ENCODE measurements around the gene RCVRN.
A peak's percentile ranks its signal among the peaks of the same experiment; 100 is the strongest.
"Not testable (repeated sequence)": the region's sequence is repeated elsewhere in the genome, so short reads cannot be mapped to it uniquely, and the experiment has no call there.

Gene RCVRN

DNA sequence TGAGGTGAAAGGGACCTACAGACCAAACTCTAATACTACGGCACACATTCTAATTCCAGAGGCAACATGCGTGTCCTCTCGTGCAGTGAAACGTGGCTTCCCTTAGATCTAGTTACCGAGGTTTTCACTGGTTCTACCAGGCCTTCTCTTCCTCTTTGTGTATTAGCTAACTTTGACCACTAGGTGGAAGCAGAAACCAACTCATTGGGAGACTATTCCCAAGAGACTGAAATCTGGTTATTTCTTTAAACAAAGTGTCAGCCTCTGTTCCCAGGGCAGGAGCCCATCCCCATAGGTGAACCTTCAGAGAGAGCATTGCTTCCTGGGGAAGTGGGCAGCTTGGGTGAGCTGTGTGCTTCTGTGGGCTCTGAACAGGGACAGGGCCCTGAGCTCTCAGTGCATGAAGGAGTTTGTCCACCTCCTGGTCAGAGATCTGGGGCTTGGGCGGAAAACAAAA, 19.7 kb upstream of the RCVRN start:
- Histone ChIP-seq H3K27ac (no peak overlapping the region), H3K27me3 (peaks cover 0 to 2% of the 10 kb centered on the region in 2 donors), H3K4me3 (no peak overlapping the region), H3K4me1 (no peaks in the 10 kb centered on the region), H3K9me3 (no peaks in the 10 kb centered on the region), H3K36me3 (peaks cover 0 to 6% (median 0%) of the 10 kb centered on the region in 3 donors)
- intact Hi-C loops (cut with DNase I; ENCODE audit: low total_unique reads), result loop anchor here (5.0 kb wide), 1 partner anchor 683 kb away; no protein-coding TSS in a partner anchor
- DNase-seq, result no peak
- TF ChIP-seq CTCF (IDR thresholded peaks at IDR 0.05), result peak; percentile 85 to 89

- intact Hi-C loops (cut with DNase I; ENCODE audit: low total_unique reads), result no loop called here
Measured at GRCh38 chr17:9922012-9922848, 17.2 kb upstream of the RCVRN start.

GRCh38 chr17:9921216-9921615, 16.1 kb upstream of the RCVRN start:
- not testable (repeated sequence) for H3K27ac ChIP-seq, DNase-seq
- peaks cover 0 to 17% (median 11%) of the 10 kb centered on the region in 3 donors for H3K36me3 ChIP-seq

More at GRCh38 chr17:9922012-9922848, 17.2 kb upstream of the RCVRN start:
- DNase-seq, result no peak
- Histone ChIP-seq H3K36me3 (peaks cover 0 to 9% (median 7%) of the 10 kb centered on the region in 3 donors), H3K27me3 (no peaks in the 10 kb centered on the region), H3K9me3 (no peaks in the 10 kb centered on the region), H3K27ac (no peak overlapping the region), H3K4me1 (no peaks in the 10 kb centered on the region), H3K4me3 (no peak overlapping the region)
- no peak for TF ChIP-seq CTCF (IDR thresholded peaks at IDR 0.05)

GRCh38 chr17:9918804-9919352, 13.8 kb upstream of the RCVRN start:
- Histone ChIP-seq H3K27ac (no peak overlapping the region), H3K9me3 (no peaks in the 10 kb centered on the region), H3K27me3 (no peaks in the 10 kb centered on the region), H3K36me3 (peaks cover 0 to 22% (median 14%) of the 10 kb centered on the region in 3 donors), H3K4me3 (no peak overlapping the region), H3K4me1 (no peaks in the 10 kb centered on the region)
- intact Hi-C loops (cut with DNase I; ENCODE audit: low total_unique reads), result no loop called here
- TF ChIP-seq CTCF (IDR thresholded peaks at IDR 0.05), result no peak
- no peak for DNase-seq

More at GRCh38 chr17:9921216-9921615, 16.1 kb upstream of the RCVRN start:
- H3K27me3 ChIP-seq; H3K4me3 ChIP-seq; intact Hi-C loops (cut with DNase I; ENCODE audit: low total_unique reads); H3K9me3 ChIP-seq; H3K4me1 ChIP-seq: not testable (repeated sequence)

- intact Hi-C loops (cut with DNase I; ENCODE audit: low total_unique reads), result no loop called here
- no peaks in the 10 kb centered on the region for H3K9me3 ChIP-seq
- no peaks in the 10 kb centered on the region for H3K4me1 ChIP-seq
- DNase-seq, result no peak
- H3K27ac ChIP-seq, result no peak overlapping the region
- H3K27me3 ChIP-seq, result no peaks in the 10 kb centered on the region
- TF ChIP-seq CTCF (IDR thresholded peaks at IDR 0.05), result no peak
- H3K4me3 ChIP-seq, result no peak overlapping the region
- peaks cover 0 to 22% (median 14%) of the 10 kb centered on the region in 3 donors for H3K36me3 ChIP-seq
Measured at GRCh38 chr17:9918352-9918751, 13.3 kb upstream of the RCVRN start.

- H3K27me3 ChIP-seq, result no peaks in the 10 kb centered on the region
- no peak for DNase-seq
- H3K4me1 ChIP-seq, result no peaks in the 10 kb centered on the region
- H3K4me3 ChIP-seq, result no peak overlapping the region
- H3K9me3 ChIP-seq, result no peaks in the 10 kb centered on the region
- TF ChIP-seq CTCF (IDR thresholded peaks at IDR 0.05), result no peak
- intact Hi-C loops (cut with DNase I; ENCODE audit: low total_unique reads), result no loop called here
- no peak overlapping the region for H3K27ac ChIP-seq
- H3K36me3 ChIP-seq, result peaks cover 0 to 22% (median 14%) of the 10 kb centered on the region in 3 donors
Measured at GRCh38 chr17:9917801-9918200, 12.7 kb upstream of the RCVRN start.

Data from tibial artery (tissue), 4 donors.